Gastrocnemius medialis (tissue), 4 donors: ENCODE data around the gene RACK1. TPM values are rescaled to one million over a fixed set of nuclear protein-coding genes. Genes with fewer than 3 reads are reported as not detected.

ENCODE experiments used
- ATAC-seq, 2 donors: fragments of 150-250 bp; one replicate each; pipeline ENCODE4 v1.9.1; 2016
- DNase-seq, 2 donors: peaks; one replicate each; pipeline ENCODE4 v3.0.0-alpha.2; 2019
- H3K27ac ChIP-seq, 4 donors: fragments of 200-600 bp; sonication (generic); 1 replicate in 1 of 4; 2 replicates in 3 of 4; pipeline ENCODE4 v1.5.1; 2016 to 2018; ENCODE audit warnings: mild to moderate bottlenecking in 2 of 4, moderate library complexity in 1 of 4
- H3K27me3 ChIP-seq, 3 donors: fragments of 200-600 bp; sonication (generic) in 2 of 3; 1 replicate in 1 of 3; 2 replicates in 2 of 3; pipeline versions ENCODE4 v1.5.1 to v1.6.0; 2016 to 2019; ENCODE audit warnings: mild to moderate bottlenecking in 1 of 3, moderate library complexity in 1 of 3
- H3K36me3 ChIP-seq, 2 donors: fragments of 200-600 bp; sonication (generic) in 1 of 2; one replicate each; pipeline ENCODE4 v1.5.1; 2017 to 2018
- H3K4me1 ChIP-seq, 2 donors: fragments of 200-600 bp; sonication (generic) in 1 of 2; one replicate each; pipeline ENCODE4 v1.5.1; 2016 to 2017; ENCODE audit warnings: mild to moderate bottlenecking in 2 of 2
- H3K4me3 ChIP-seq, 4 donors: fragments of 200-600 bp; sonication (generic) in 3 of 4; 1 replicate in 1 of 4; 2 replicates in 3 of 4; pipeline ENCODE4 v1.5.1; 2016 to 2019; ENCODE audit warnings: mild to moderate bottlenecking in 2 of 4
- H3K9me3 ChIP-seq, 3 donors: fragments of 200-600 bp; sonication (generic) in 2 of 3; 1 replicate in 1 of 3; 2 replicates in 2 of 3; pipeline ENCODE4 v1.5.1; 2016 to 2019
- CTCF ChIP-seq, 5 experiments: fragments of 450-650 bp in 3 of 5; fragments of 200-600 bp in 2 of 5; sonication (generic) in 2 of 5; IDR thresholded peaks in 4 of 5; conservative IDR thresholded peaks in 1 of 5; 1 replicate in 4 of 5; 2 replicates in 1 of 5; pipeline ENCODE4 v1.5.1; 2016 to 2019; ENCODE audit warnings: antibody characterized with exemption in 5 of 5, mild to moderate bottlenecking in 3 of 5, moderate library complexity in 3 of 5
- POLR2A ChIP-seq, 2 donors: fragments of 450-650 bp; IDR thresholded peaks; one replicate each; pipeline ENCODE4 v1.6.1; 2017; ENCODE audit warnings: antibody characterized with exemption in 2 of 2, mild to moderate bottlenecking in 2 of 2, moderate library complexity in 2 of 2
- in situ Hi-C, 4 donors: fragments of 200-750 bp; cut with MboI; loops; one replicate each; pipeline versions ENCODE4 v1.15.0 to v1.8.0; 2017; ENCODE audit warnings: low sequenced_read_pairs in 4 of 4
- intact Hi-C: fragments of 100-400 bp; cut with DNase I; formaldehyde crosslinking; loops from one replicate; pipeline ENCODE4 v1.15.1; 2023; ENCODE audit warnings: low total_unique reads
- total RNA-seq, 4 donors: library from RNA; depleted of rRNA; stranded (reverse); fragments of >200 nt; gene quantifications; one replicate each; pipeline versions ENCODE4 v1.1.0 to v1.2.3, GENCODE V29; 2016

RACK1 gene
- total RNA-seq, 4 donors from 2014 or later: 1,697 to 2,187 (median 1,957) TPM

- H3K4me3 ChIP-seq: peak overlapping the region; percentile 76 to 96 (median 80)
- peaks cover 6 to 58% of the 10 kb centered on the region in 2 donors for H3K36me3 ChIP-seq
- H3K4me1 ChIP-seq: peaks cover 28 to 38% of the 10 kb centered on the region in 2 donors
- ATAC-seq: peak; percentile 12 to 43
- in situ Hi-C loops: no loop called here
- DNase-seq: peak in 1 of 2 donors; percentile 75
- intact Hi-C loops: loop anchor here (5.0 kb wide), 2 partner anchors 34 to 1509 kb away; partner anchors contain the start of genes MAML1 and TRIM7
- H3K9me3 ChIP-seq: no peaks in the 10 kb centered on the region
- TF ChIP-seq POLR2A (IDR thresholded peaks at IDR 0.05) (no peak), CTCF (IDR thresholded peaks at IDR 0.05 in 4 of 5, conservative IDR thresholded peaks at IDR 0.05 in 1 of 5) (no peak)
- H3K27me3 ChIP-seq: no peaks in the 10 kb centered on the region
- peak overlapping the region; percentile 94 to 99 (median 96) for H3K27ac ChIP-seq
These were observed 2.2 kb downstream of the RACK1 start for GRCh38 chr5:181241393-181241975.

GRCh38 chr5:181239062-181239663, 4.5 kb downstream of the RACK1 start:
- Histone ChIP-seq H3K27ac (peak overlapping the region in 2 of 4 donors; percentile 94 to 99), H3K4me3 (no peak overlapping the region), H3K4me1 (peaks cover 12 to 19% of the 10 kb centered on the region in 2 donors), H3K9me3 (no peaks in the 10 kb centered on the region), H3K36me3 (peaks cover 6 to 80% of the 10 kb centered on the region in 2 donors), H3K27me3 (no peaks in the 10 kb centered on the region)
- TF ChIP-seq POLR2A (IDR thresholded peaks at IDR 0.05) (no peak), CTCF (IDR thresholded peaks at IDR 0.05 in 4 of 5, conservative IDR thresholded peaks at IDR 0.05 in 1 of 5) (no peak)
- ATAC-seq: no peak
- in situ Hi-C loops: no loop called here
- DNase-seq: no peak
- intact Hi-C loops: no loop called here

- intact Hi-C loops (no loop called here), in situ Hi-C loops (no loop called here)
- no peaks in the 10 kb centered on the region for H3K9me3 ChIP-seq
- H3K4me1 ChIP-seq: peaks cover 12 to 17% of the 10 kb centered on the region in 2 donors
- TF ChIP-seq CTCF (IDR thresholded peaks at IDR 0.05 in 4 of 5, conservative IDR thresholded peaks at IDR 0.05 in 1 of 5) (no peak), POLR2A (IDR thresholded peaks at IDR 0.05) (no peak)
- DNase-seq (no peak), ATAC-seq (no peak)
- H3K36me3 ChIP-seq: peaks cover 6 to 84% of the 10 kb centered on the region in 2 donors
- H3K27me3 ChIP-seq: no peaks in the 10 kb centered on the region
- no peak overlapping the region for H3K4me3 ChIP-seq
- peak overlapping the region in 1 of 4 donors; percentile 39 for H3K27ac ChIP-seq
These were observed 5.8 kb downstream of the RACK1 start for GRCh38 chr5:181237729-181238385.

- Histone ChIP-seq H3K4me3 (no peak overlapping the region), H3K27ac (no peak overlapping the region), H3K27me3 (no peaks in the 10 kb centered on the region), H3K4me1 (peaks cover 10% of the 10 kb centered on the region in 2 donors), H3K36me3 (peaks cover 6 to 89% of the 10 kb centered on the region in 2 donors), H3K9me3 (no peaks in the 10 kb centered on the region)
- DNase-seq: no peak
- ATAC-seq: no peak
- intact Hi-C loops (no loop called here), in situ Hi-C loops (no loop called here)
- TF ChIP-seq CTCF (IDR thresholded peaks at IDR 0.05 in 4 of 5, conservative IDR thresholded peaks at IDR 0.05 in 1 of 5): no peak
These were observed 6.6 kb downstream of the RACK1 start for GRCh38 chr5:181236954-181237641.
